GM18858 (cell line): ENCODE measurements around the gene TRIM46.
A peak's percentile ranks its signal among the peaks of the same experiment; 100 is the strongest.

Experiments
- ATAC-seq: cut with Tn5 transposase; IDR thresholded peaks from one replicate; pipeline ENCODE4 v1.9.1; 2021; ENCODE audit not compliant: unreplicated experiment

Gene TRIM46

GRCh38 chr1:155171836-155172731, 1.6 kb upstream of the TRIM46 start:
- no peak for ATAC-seq

GRCh38 chr1:155172732-155173477, 744 bp upstream of the TRIM46 start, which contains the start of gene KRTCAP2:
Gene KRTCAP2, minus strand, starts transcription at chr1:155173304. Its CDS starts 80 bp downstream, at chr1:155173224.
- ATAC-seq = peak; percentile 55

- no peak for ATAC-seq
Measured at GRCh38 chr1:155174324-155175280, 953 bp downstream of the TRIM46 start.

- no peak for ATAC-seq
Measured at GRCh38 chr1:155175281-155175926, 1.8 kb downstream of the TRIM46 start.

- ATAC-seq = no peak
Measured at GRCh38 chr1:155175927-155176371, 2.3 kb downstream of the TRIM46 start.

GRCh38 chr1:155176544-155177071, 3.0 kb downstream of the TRIM46 start:
- peak; percentile 34 for ATAC-seq

GRCh38 chr1:155177192-155177917, 3.7 kb downstream of the TRIM46 start:
- ATAC-seq = no peak

GRCh38 chr1:155177918-155178281, 4.3 kb downstream of the TRIM46 start:
- no peak for ATAC-seq

GRCh38 chr1:155178441-155179111, 4.9 kb downstream of the TRIM46 start:
- no peak for ATAC-seq

- ATAC-seq = no peak
Measured at GRCh38 chr1:155179112-155180031, 5.7 kb downstream of the TRIM46 start.

GRCh38 chr1:155181371-155182051, 7.9 kb downstream of the TRIM46 start:
- no peak for ATAC-seq

GRCh38 chr1:155182052-155182550, 8.5 kb downstream of the TRIM46 start:
- ATAC-seq = no peak

- ATAC-seq = no peak
Measured at GRCh38 chr1:155183775-155184221, 10.1 kb downstream of the TRIM46 start.

GRCh38 chr1:155184351-155184811, 10.7 kb downstream of the TRIM46 start:
- no peak for ATAC-seq

GRCh38 chr1:155184835-155185782, 11.5 kb downstream of the TRIM46 start:
- peak; percentile 66 for ATAC-seq

GRCh38 chr1:155185783-155186066, 12.1 kb downstream of the TRIM46 start:
- ATAC-seq = no peak
